ENCODE measurements around the gene MSRB1. TPM values are rescaled to one million over a fixed set of nuclear protein-coding genes. Genes with fewer than 3 reads are reported as not detected.

The MSRB1 gene
- total and polyA plus RNA-seq, 9 of the 15 experiments (the other 6 are each of a cell fraction or from before 2014, with no cell fraction given): 5.4 to 33.7 (median 25.7) TPM

DNA sequence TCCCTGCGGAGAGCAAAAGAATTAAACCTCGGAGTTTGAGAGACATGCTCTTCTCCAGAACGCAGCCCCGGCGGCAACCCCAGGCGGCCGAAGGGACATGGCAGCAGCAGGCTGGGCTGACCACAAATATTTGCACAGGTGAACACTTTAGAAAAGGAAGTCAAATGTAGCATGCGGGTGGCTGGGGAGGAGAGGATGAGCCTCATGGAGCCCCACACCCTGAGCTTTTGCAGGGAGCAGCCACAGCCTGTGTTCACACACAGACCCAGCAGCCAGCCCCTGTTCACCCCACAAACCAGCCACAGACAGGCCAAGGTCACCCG is 42.6 kb downstream of the MSRB1 start (continued):
- TF ChIP-seq ZNF384 (IDR thresholded peaks at IDR 0.05; ENCODE audit: low read depth, low read length) (no peak), IRF9 (tag; IDR thresholded peaks at IDR 0.05) (no peak)

DNA sequence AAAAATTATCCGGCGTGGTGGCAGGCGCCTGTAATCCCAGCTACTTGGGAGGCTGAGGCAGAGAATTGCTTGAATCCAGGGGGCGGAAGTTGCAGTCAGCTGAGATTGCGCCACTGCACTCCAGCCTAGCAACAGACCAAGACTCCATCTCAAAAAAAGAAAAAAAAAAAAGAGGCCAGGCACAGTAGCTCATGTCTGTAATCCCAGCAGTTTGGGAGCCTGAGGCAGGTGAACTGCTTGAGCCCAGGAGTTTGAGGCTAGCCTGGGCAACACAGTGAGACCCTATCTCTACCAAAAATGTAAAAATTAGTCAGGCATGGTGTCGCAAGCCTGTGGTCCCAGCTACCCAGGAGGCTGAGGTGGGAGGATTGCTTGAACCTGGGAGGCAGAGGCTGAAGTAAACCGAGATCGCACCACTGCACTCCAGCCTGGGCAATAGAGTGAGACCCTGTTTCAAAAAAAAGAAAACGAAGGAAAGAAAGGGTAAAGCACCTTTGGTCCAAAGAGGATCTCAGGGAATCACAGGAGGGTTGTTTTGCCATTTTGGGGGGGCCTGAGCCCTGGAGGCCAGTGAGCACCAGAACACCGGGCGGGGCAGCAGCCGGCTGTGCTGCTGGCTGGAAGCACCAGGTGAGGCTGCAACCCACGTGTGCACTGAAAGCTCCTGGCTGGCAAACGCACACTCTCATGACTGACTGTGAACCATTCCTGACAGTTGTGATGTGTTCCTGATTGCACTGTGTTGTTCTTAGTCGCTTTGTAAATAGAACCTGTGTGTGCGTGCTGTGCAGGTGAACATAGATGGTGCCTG is 43.2 kb downstream of the MSRB1 start:
- H3K4me3 ChIP-seq: no peak overlapping the region
- no peak for TF ChIP-seq RBM25 (IDR thresholded peaks at IDR 0.05; ENCODE audit: low read depth, low read length, severe bottlenecking)
- peak; percentile 56 for TF ChIP-seq CBX2 (IDR thresholded peaks at IDR 0.05; ENCODE audit: insufficient read depth, low read length, poor library complexity, severe bottlenecking)
- TF ChIP-seq ELF1 (tag; IDR thresholded peaks at IDR 0.05): no peak
- TF ChIP-seq ZNF121 (CRISPR knock-in tag; conservative IDR thresholded peaks at IDR 0.05): peak; percentile 55; the same call in 1 of the 2 replicates
- no peaks in the 10 kb centered on the region for H3K36me3 ChIP-seq (ENCODE audit: control insufficient read depth, insufficient read depth, low read length)
- no peak overlapping the region for H3K4me2 ChIP-seq (ENCODE audit: insufficient read depth, low read length)
- FAIRE-seq: no peak
- POLR2A ChIA-PET: interaction anchor here (0.6 to 1.0 kb wide), 4 partner anchors 14 to 315 kb away, joined by 3 read pairs; partner anchors contain the start of genes NUBP2, PGP and SPSB3
- H3K27ac ChIP-seq (ENCODE audit: extremely low read depth, low read depth, low read length): no peak overlapping the region
- no peaks in the 10 kb centered on the region for H3K9me3 ChIP-seq (replicated peaks; ENCODE audit: control insufficient read depth, insufficient read depth, low read depth, low read length)
- no peak for DNase-seq (ENCODE audit: extremely low read depth in 1 of 4, low spot score in 3 of 4)
- intact Hi-C loops (cut with micrococcal nuclease): no loop called here
- H3K79me2 ChIP-seq (ENCODE audit: control insufficient read depth, insufficient read depth, low read length): no peaks in the 10 kb centered on the region
- H3K4me1 ChIP-seq (replicated peaks in 1 of 2; ENCODE audit: control insufficient read depth in 2 of 2, insufficient read depth in 2 of 2, low read length in 2 of 2): peaks cover 0 to 23% of the 10 kb centered on the region in 2 experiments; a peak in 2 of 5 replicates
- no peak overlapping the region for H3K9ac ChIP-seq (ENCODE audit: insufficient read depth in 1 of 2, low read depth in 2 of 2, low read length in 2 of 2)
- CTCF ChIA-PET (ENCODE audit: low intra/inter-chr PET ratio): no interaction called here
- in situ Hi-C loops (cut with MboI): no loop called here
- 16% methylated on average over 16 of the region's 16 CpGs for WGBS (ENCODE audit: insufficient coverage, low coverage, missing lambda C conversion rate)
- H4K20me1 ChIP-seq (replicated peaks; ENCODE audit: control insufficient read depth, insufficient read depth, low read length): 0 out of 2 replicates have a peak, but pooled peaks cover 8% of the 10 kb centered on the region
- ATAC-seq: no peak
- no peak overlapping the region for H2AFZ ChIP-seq (ENCODE audit: low read depth, low read length)
- no peaks in the 10 kb centered on the region for H3K9me1 ChIP-seq (ENCODE audit: control insufficient read depth, insufficient read depth, low read length)
- peaks cover 50 to 72% of the 10 kb centered on the region in 2 experiments for H3K27me3 ChIP-seq (ENCODE audit: control insufficient read depth in 2 of 2, insufficient read depth in 2 of 2, low read length in 2 of 2)
- BruUV-seq (replicated peaks): no TSS peak
